ENCODE measurements around the gene DLX3.

DLX3 gene

DNA sequence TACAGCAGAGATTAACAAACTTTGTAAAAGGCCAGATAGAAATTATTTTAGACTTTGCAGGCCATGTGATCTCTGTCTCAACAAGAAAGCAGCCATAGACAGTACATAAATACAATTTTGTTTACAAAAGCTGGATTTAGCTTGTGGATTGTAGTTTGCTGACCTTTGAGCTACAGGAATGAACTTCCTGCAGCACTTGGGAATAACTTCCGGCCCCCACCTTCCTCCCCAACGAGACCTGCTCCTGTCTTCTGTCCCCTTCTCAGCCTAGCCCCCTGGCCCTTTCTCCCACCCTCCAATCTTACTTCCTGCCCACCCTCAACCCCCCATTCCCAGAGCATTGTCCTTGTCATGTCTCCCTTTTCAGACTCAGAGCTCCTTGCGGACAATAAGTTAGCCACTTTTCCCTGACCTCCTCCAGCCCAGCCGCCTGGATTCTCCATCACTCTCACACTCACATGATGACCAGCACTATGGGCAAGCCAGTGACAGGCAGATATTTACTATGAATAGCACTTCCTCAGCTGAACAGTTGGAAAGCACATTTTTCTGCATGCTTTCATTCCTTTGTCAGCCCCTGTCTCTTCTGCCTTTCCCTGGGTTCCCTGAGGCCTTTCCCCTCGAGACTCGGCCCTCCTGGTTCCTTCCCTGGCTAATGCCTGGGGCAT, 27.6 kb upstream of the DLX3 start:
- no peak overlapping the region for H3K23ac ChIP-seq (ENCODE audit: low read length)
- H2AK5ac ChIP-seq (ENCODE audit: low read length): no peak overlapping the region
- no peak for DNase-seq
- no peak overlapping the region for H2BK5ac ChIP-seq (ENCODE audit: low read length)
- no peak overlapping the region for H3K4me3 ChIP-seq (ENCODE audit: low read length)
- H3K56ac ChIP-seq (ENCODE audit: low read length): no peak overlapping the region
- no peak overlapping the region for H2BK120ac ChIP-seq (ENCODE audit: low read depth, low read length)
- H3K79me2 ChIP-seq (ENCODE audit: control insufficient read depth, insufficient read depth, low read length): no peaks in the 10 kb centered on the region
- no CpG with 5 or more reads among the region's 6 CpGs for WGBS (ENCODE audit: extremely low coverage, insufficient coverage, low lambda C conversion rate)
- no peak overlapping the region for H3K18ac ChIP-seq (ENCODE audit: low read length)
- H2BK15ac ChIP-seq (replicated peaks; ENCODE audit: low read depth): no peak overlapping the region
- no peaks in the 10 kb centered on the region for H3K4me1 ChIP-seq (ENCODE audit: control insufficient read depth, low read depth, low read length)
- no peaks in the 10 kb centered on the region for H3K27me3 ChIP-seq (ENCODE audit: insufficient read depth, low read length, poor library complexity)
- no peaks in the 10 kb centered on the region for H3K79me1 ChIP-seq (ENCODE audit: low read length)
- no peak overlapping the region for H3K9ac ChIP-seq (ENCODE audit: low read length)
- H4K5ac ChIP-seq (ENCODE audit: low read length): no peak overlapping the region
- no peak overlapping the region for H3K27ac ChIP-seq (ENCODE audit: low read depth, low read length)
- H4K8ac ChIP-seq (ENCODE audit: low read depth, low read length): no peak overlapping the region
- H3K4me2 ChIP-seq (ENCODE audit: low read length): no peak overlapping the region
- H3K4ac ChIP-seq (ENCODE audit: low read depth, low read length): no peak overlapping the region
- no peaks in the 10 kb centered on the region for H3K36me3 ChIP-seq (ENCODE audit: control insufficient read depth, insufficient read depth, low read length)

DNA sequence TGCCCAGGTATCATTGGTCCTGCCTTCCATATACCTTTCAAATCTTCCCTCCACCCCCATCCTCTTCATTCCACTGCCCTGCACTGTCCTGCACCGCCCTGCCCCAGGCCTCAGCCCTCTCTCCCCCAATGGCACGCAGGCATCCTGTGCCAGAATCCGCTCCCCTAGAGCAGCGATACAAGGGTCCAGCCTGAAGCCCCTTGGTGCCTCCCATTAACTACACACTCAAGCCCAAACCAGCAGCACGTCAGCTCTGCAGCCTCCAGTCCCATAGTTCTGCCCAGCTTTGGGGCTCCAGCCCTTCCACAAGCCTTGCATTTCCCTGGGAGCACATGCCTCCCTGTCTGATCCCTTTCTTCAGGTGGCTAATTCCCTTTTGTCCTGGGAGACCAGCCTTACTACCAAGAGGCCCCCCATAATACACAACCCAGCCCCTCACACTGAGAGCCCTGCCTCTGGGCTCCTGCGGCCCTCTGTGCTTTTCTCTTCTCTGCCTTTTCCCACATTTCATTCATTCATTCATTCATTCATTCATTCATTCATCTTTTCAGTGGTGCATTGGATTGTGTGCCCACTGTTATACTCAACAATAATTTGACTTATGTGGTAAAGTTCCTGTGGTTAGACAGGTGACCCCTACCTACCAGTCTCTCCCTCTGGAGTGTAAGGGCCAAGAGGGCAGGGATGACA, 26.8 kb upstream of the DLX3 start:
- DNase-seq: no peak
- no peak overlapping the region for H3K27ac ChIP-seq (ENCODE audit: low read depth, low read length)

DNA sequence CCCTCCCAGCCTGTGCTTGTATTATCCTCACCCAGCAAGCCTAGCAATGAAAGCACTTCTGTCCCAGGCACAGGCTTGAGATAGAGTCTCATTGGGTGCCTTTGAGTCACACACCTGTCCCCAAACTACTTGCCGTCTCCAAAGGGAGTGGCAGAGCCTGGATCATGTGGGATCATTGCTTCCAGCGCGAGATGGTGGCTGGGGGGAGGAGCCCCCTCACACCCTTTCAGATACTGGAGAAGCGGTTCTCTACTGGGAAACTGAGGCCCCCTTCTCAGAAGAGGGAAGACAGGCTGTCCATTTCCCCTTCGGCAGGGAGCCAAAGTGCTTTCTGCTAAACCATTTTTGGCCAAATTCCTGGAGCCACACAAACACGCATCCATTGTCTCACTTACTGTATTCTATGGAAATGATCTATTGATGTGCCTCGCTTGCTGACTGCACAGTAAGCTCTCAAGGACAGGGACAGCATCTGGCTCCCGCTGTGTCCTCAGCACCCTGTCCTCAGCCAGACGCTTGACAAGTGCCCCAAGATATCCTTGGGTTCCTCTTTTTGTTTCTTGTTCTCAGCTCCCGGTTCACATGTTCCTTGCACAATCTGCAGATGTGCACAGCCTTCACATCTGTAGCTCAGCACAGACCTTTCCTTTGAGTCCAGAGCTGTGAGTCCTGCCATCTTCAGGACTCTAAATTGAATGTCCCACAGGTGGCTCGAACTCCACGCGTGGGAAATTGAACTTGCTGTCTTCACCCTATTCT, 26.0 kb upstream of the DLX3 start:
- no peak overlapping the region for H4K5ac ChIP-seq (ENCODE audit: low read length)
- H3K4me1 ChIP-seq (ENCODE audit: control insufficient read depth, low read depth, low read length): no peaks in the 10 kb centered on the region
- H3K36me3 ChIP-seq (ENCODE audit: control insufficient read depth, insufficient read depth, low read length): no peaks in the 10 kb centered on the region
- no peaks in the 10 kb centered on the region for H3K79me1 ChIP-seq (ENCODE audit: low read length)
- no peak overlapping the region for H4K8ac ChIP-seq (ENCODE audit: low read depth, low read length)
- H2BK120ac ChIP-seq (ENCODE audit: low read depth, low read length): no peak overlapping the region
- no peak overlapping the region for H2AK5ac ChIP-seq (ENCODE audit: low read length)
- no peak overlapping the region for H3K4ac ChIP-seq (ENCODE audit: low read depth, low read length)
- no peak overlapping the region for H2BK15ac ChIP-seq (replicated peaks; ENCODE audit: low read depth)
- no peaks in the 10 kb centered on the region for H3K27me3 ChIP-seq (ENCODE audit: insufficient read depth, low read length, poor library complexity)
- H3K23ac ChIP-seq (ENCODE audit: low read length): no peak overlapping the region
- no peak overlapping the region for H3K18ac ChIP-seq (ENCODE audit: low read length)
- H3K4me2 ChIP-seq (ENCODE audit: low read length): no peak overlapping the region
- no peak overlapping the region for H3K27ac ChIP-seq (ENCODE audit: low read depth, low read length)
- no peak for DNase-seq
- no peak overlapping the region for H3K4me3 ChIP-seq (ENCODE audit: low read length)
- no peak overlapping the region for H3K56ac ChIP-seq (ENCODE audit: low read length)
- H2BK5ac ChIP-seq (ENCODE audit: low read length): no peak overlapping the region
- WGBS (ENCODE audit: extremely low coverage, insufficient coverage, low lambda C conversion rate): no CpG with 5 or more reads among the region's 13 CpGs
- no peaks in the 10 kb centered on the region for H3K79me2 ChIP-seq (ENCODE audit: control insufficient read depth, insufficient read depth, low read length)
- H3K9ac ChIP-seq (ENCODE audit: low read length): no peak overlapping the region

More for the DNA sequence above, 26.8 kb upstream of the DLX3 start:
- H2BK5ac ChIP-seq (ENCODE audit: low read length): no peak overlapping the region
- no peak overlapping the region for H2BK120ac ChIP-seq (ENCODE audit: low read depth, low read length)
- H3K9ac ChIP-seq (ENCODE audit: low read length): no peak overlapping the region
- no peaks in the 10 kb centered on the region for H3K79me2 ChIP-seq (ENCODE audit: control insufficient read depth, insufficient read depth, low read length)
- H3K79me1 ChIP-seq (ENCODE audit: low read length): no peaks in the 10 kb centered on the region
- no peak overlapping the region for H3K23ac ChIP-seq (ENCODE audit: low read length)
- no peak overlapping the region for H3K4ac ChIP-seq (ENCODE audit: low read depth, low read length)
- H2BK15ac ChIP-seq (replicated peaks; ENCODE audit: low read depth): no peak overlapping the region
- no peak overlapping the region for H3K4me3 ChIP-seq (ENCODE audit: low read length)
- no peaks in the 10 kb centered on the region for H3K4me1 ChIP-seq (ENCODE audit: control insufficient read depth, low read depth, low read length)
- no peaks in the 10 kb centered on the region for H3K27me3 ChIP-seq (ENCODE audit: insufficient read depth, low read length, poor library complexity)
- no peak overlapping the region for H3K56ac ChIP-seq (ENCODE audit: low read length)
- no peak overlapping the region for H2AK5ac ChIP-seq (ENCODE audit: low read length)
- no peak overlapping the region for H3K4me2 ChIP-seq (ENCODE audit: low read length)
- H3K36me3 ChIP-seq (ENCODE audit: control insufficient read depth, insufficient read depth, low read length): no peaks in the 10 kb centered on the region
- H3K18ac ChIP-seq (ENCODE audit: low read length): no peak overlapping the region
- no CpG with 5 or more reads among the region's 6 CpGs for WGBS (ENCODE audit: extremely low coverage, insufficient coverage, low lambda C conversion rate)
- no peak overlapping the region for H4K5ac ChIP-seq (ENCODE audit: low read length)
- H4K8ac ChIP-seq (ENCODE audit: low read depth, low read length): no peak overlapping the region

DNA sequence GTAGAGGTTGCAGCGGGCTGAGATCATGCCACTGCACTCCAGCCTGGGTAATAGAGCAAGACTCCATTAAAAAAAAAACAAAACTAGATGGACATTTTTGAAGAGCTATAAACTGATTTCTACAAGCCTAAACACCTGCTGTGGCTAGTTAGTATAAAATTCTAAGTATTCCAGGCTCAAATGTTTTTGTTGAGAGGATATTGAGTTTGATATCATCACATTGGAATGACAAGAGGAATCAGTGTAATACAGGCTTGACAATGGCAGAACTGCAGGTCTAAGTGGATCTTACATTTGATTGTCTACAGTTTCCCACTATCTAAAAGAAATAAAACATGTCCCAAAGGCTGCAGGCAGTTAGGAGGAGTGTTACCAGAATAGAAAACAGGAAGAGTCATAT, 23.9 kb upstream of the DLX3 start:
- no peak overlapping the region for H2BK5ac ChIP-seq (ENCODE audit: low read length)
- no peak overlapping the region for H3K4ac ChIP-seq (ENCODE audit: low read depth, low read length)
- H3K23ac ChIP-seq (ENCODE audit: low read length): no peak overlapping the region
- H3K4me2 ChIP-seq (ENCODE audit: low read length): no peak overlapping the region
- WGBS (ENCODE audit: extremely low coverage, insufficient coverage, low lambda C conversion rate): no CpG with 5 or more reads among the region's 1 CpG
- no peak overlapping the region for H2BK15ac ChIP-seq (replicated peaks; ENCODE audit: low read depth)
- no peak overlapping the region for H3K27ac ChIP-seq (ENCODE audit: low read depth, low read length)
- H3K79me1 ChIP-seq (ENCODE audit: low read length): no peaks in the 10 kb centered on the region
- H3K79me2 ChIP-seq (ENCODE audit: control insufficient read depth, insufficient read depth, low read length): no peaks in the 10 kb centered on the region
- H3K4me3 ChIP-seq (ENCODE audit: low read length): no peak overlapping the region
- no peak overlapping the region for H2BK120ac ChIP-seq (ENCODE audit: low read depth, low read length)
- no peak overlapping the region for H4K5ac ChIP-seq (ENCODE audit: low read length)
- no peak for DNase-seq
- H3K4me1 ChIP-seq (ENCODE audit: control insufficient read depth, low read depth, low read length): no peaks in the 10 kb centered on the region
- H3K36me3 ChIP-seq (ENCODE audit: control insufficient read depth, insufficient read depth, low read length): no peaks in the 10 kb centered on the region
- H3K56ac ChIP-seq (ENCODE audit: low read length): no peak overlapping the region
- no peak overlapping the region for H3K18ac ChIP-seq (ENCODE audit: low read length)
- H2AK5ac ChIP-seq (ENCODE audit: low read length): no peak overlapping the region
- H3K9ac ChIP-seq (ENCODE audit: low read length): no peak overlapping the region
- H3K27me3 ChIP-seq (ENCODE audit: insufficient read depth, low read length, poor library complexity): no peaks in the 10 kb centered on the region
- no peak overlapping the region for H4K8ac ChIP-seq (ENCODE audit: low read depth, low read length)

DNA sequence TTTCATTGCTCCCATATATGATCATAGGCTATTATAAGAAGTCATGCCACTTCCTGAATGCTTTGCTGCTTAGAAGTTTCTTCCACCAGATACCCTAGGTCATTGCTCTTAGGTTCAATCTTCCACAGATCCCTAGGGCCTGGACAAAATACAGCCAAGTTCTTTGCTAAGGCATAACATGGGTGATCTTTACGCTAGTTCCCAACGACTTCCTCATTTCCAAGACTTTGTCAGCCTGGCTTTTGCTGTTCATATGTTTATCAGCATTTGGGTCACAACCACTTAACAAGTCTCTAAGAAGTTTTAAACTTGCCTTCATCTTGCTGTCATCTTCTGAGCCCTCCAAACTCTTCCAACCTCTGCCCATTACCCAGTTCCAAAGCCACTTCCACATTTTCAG, 20.1 kb upstream of the DLX3 start:
- no peak overlapping the region for H3K56ac ChIP-seq (ENCODE audit: low read length)
- no peaks in the 10 kb centered on the region for H3K79me2 ChIP-seq (ENCODE audit: control insufficient read depth, insufficient read depth, low read length)
- H3K4ac ChIP-seq (ENCODE audit: low read depth, low read length): no peak overlapping the region
- H3K4me3 ChIP-seq (ENCODE audit: low read length): no peak overlapping the region
- H3K27me3 ChIP-seq (ENCODE audit: insufficient read depth, low read length, poor library complexity): no peaks in the 10 kb centered on the region
- H3K4me1 ChIP-seq (ENCODE audit: control insufficient read depth, low read depth, low read length): no peaks in the 10 kb centered on the region
- no peak overlapping the region for H3K27ac ChIP-seq (ENCODE audit: low read depth, low read length)
- H3K79me1 ChIP-seq (ENCODE audit: low read length): no peaks in the 10 kb centered on the region
- H3K23ac ChIP-seq (ENCODE audit: low read length): no peak overlapping the region
- no peak overlapping the region for H2BK120ac ChIP-seq (ENCODE audit: low read depth, low read length)
- H3K9ac ChIP-seq (ENCODE audit: low read length): no peak overlapping the region
- no CpG with 5 or more reads among the region's 2 CpGs for WGBS (ENCODE audit: extremely low coverage, insufficient coverage, low lambda C conversion rate)
- H4K8ac ChIP-seq (ENCODE audit: low read depth, low read length): no peak overlapping the region
- no peak overlapping the region for H2BK5ac ChIP-seq (ENCODE audit: low read length)
- no peak overlapping the region for H3K4me2 ChIP-seq (ENCODE audit: low read length)
- no peak for DNase-seq
- no peak overlapping the region for H4K5ac ChIP-seq (ENCODE audit: low read length)
- H3K36me3 ChIP-seq (ENCODE audit: control insufficient read depth, insufficient read depth, low read length): no peaks in the 10 kb centered on the region
- no peak overlapping the region for H2BK15ac ChIP-seq (replicated peaks; ENCODE audit: low read depth)
- H2AK5ac ChIP-seq (ENCODE audit: low read length): no peak overlapping the region
- no peak overlapping the region for H3K18ac ChIP-seq (ENCODE audit: low read length)

Data from mesendoderm (in vitro differentiated cells).